GM13977 (cell line): ENCODE measurements around the gene ZBTB7B.
"Not testable (repeated sequence)": the region's sequence is repeated elsewhere in the genome, so short reads cannot be mapped to it uniquely, and the experiment has no call there.

Experiments
- DNase-seq: peaks from one replicate; pipeline ENCODE4 v3.0.0; 2012; ENCODE audit warnings: low spot score
- CTCF ChIP-seq: IDR thresholded peaks from 2 replicates; pipeline ENCODE4 v1.5.1; 2012; ENCODE audit warnings: mild to moderate bottlenecking, control low read depth; ENCODE audit not compliant: insufficient read depth; ENCODE audit errors: extremely low read depth, missing control alignments
- in situ Hi-C: fragments of 300-500 bp; cut with MboI; formaldehyde crosslinking; loops from one replicate; pipeline ENCODE4 v1.12.0; 2022; ENCODE audit warnings: low sequenced_read_pairs, low pct_unique_long_range_greater_than_20kb, mixed read lengths, inconsistent platforms; ENCODE audit not compliant: unreplicated experiment

Gene ZBTB7B

GRCh38 chr1:154978360-154978759, 24.2 kb upstream of the ZBTB7B start:
- no peak for DNase-seq
- TF ChIP-seq CTCF, result no peak
- in situ Hi-C loops, result no loop called here

- in situ Hi-C loops, result no loop called here
- no peak for TF ChIP-seq CTCF
Observed at GRCh38 chr1:154982341-154982740, 20.3 kb upstream of the ZBTB7B start.

GRCh38 chr1:154982897-154983648, 19.5 kb upstream of the ZBTB7B start, which contains the start of gene FLAD1:
Gene FLAD1 (plus strand): TSS chr1:154983344. CDS start chr1:154983695, 351 bp downstream.
- in situ Hi-C loops, result no loop called here
- DNase-seq, result peak; percentile 97
- no peak for TF ChIP-seq CTCF

More at GRCh38 chr1:154982341-154982740, 20.3 kb upstream of the ZBTB7B start:
- DNase-seq, result no peak

GRCh38 chr1:154983776-154984466, 18.7 kb upstream of the ZBTB7B start:
- no peak for TF ChIP-seq CTCF
- DNase-seq, result no peak
- in situ Hi-C loops, result no loop called here

- in situ Hi-C loops, DNase-seq: not testable (repeated sequence)
Observed at GRCh38 chr1:154986736-154987135, 15.9 kb upstream of the ZBTB7B start.

- DNase-seq, result no peak
- in situ Hi-C loops, result no loop called here
- no peak for TF ChIP-seq CTCF
Observed at GRCh38 chr1:154987326-154987725, 15.3 kb upstream of the ZBTB7B start.
